AG04450 (cell line): Measurements from ENCODE around the gene ADAMTS16. TPM values are rescaled to one million over a fixed set of nuclear protein-coding genes. Genes with fewer than 3 reads are reported as not detected.

Experiments used
- CTCF ChIA-PET: fragments of 300-600, 350-600 bp; formaldehyde crosslinking; extraction: SDS; loops from one replicate; lab custom pipeline; 2022; ENCODE audit warnings: antibody characterized with exemption, inconsistent platforms; lab: Charles Lee
- POLR2A ChIA-PET: fragments of 350-600 bp; formaldehyde crosslinking; extraction: SDS; loops from one replicate; lab custom pipeline; 2021; ENCODE audit warnings: antibody characterized with exemption, inconsistent platforms; lab: Yijun Ruan, JAX
- DNase-seq: peaks from one replicate; pipeline ENCODE4 v3.0.0-alpha.2; 2011; ENCODE audit warnings: low read depth, low spot score
- H3K27ac ChIP-seq: one replicate; pipeline ENCODE4 v1.5.1; 2012; ENCODE audit warnings: low read depth, low read length, control low read depth
- H3K27me3 ChIP-seq: one replicate; pipeline ENCODE4 v1.6.0; 2012; ENCODE audit warnings: low read length; ENCODE audit not compliant: control insufficient read depth, insufficient read depth
- H3K4me3 ChIP-seq: 2 replicates; pipeline ENCODE4 v1.5.1; 2011; ENCODE audit warnings: mild to moderate bottlenecking, low read depth, low read length, control low read depth
- H3K9me3 ChIP-seq: 2 replicates; pipeline ENCODE4 v1.5.1; 2012; ENCODE audit warnings: low read length; ENCODE audit not compliant: control insufficient read depth, insufficient read depth
- polyA plus RNA-seq: library from polyadenylated mRNA; depleted of rRNA; stranded (reverse); fragments of >200 nt; gene quantifications from 2 replicates; pipeline ENCODE4 v1.2.3, GENCODE V29; 2011
- TF ChIP-seq, protein P1 (sequence below): IDR thresholded peaks from 2 replicates; pipeline ENCODE4 v1.5.1; 2011; ENCODE audit warnings: low read depth, low read length, control low read depth, inconsistent platforms

The ADAMTS16 gene
- polyA plus RNA-seq, 1 experiment, result 0.04 TPM

DNA sequence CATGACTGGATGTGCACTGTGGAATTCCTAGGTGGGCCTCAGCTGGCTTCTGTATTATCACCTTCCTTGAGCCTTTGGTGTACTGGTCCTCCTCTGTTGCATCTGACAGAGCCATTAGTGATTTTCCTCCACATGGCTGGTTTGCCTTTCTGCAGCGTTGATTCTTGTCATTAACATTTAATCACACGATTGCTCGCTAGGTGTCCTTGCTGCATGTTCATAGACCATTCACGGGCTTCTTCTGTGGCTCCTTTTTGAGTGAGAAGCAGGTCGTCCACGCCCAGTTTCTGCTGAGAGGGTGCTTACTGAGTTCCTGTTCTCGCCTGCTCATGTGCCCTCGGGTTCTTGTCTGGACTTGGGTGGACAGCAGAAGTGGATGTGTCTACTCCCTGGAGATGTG is 29.3 kb downstream of the ADAMTS16 start:
- TF ChIP-seq, protein P1, sequence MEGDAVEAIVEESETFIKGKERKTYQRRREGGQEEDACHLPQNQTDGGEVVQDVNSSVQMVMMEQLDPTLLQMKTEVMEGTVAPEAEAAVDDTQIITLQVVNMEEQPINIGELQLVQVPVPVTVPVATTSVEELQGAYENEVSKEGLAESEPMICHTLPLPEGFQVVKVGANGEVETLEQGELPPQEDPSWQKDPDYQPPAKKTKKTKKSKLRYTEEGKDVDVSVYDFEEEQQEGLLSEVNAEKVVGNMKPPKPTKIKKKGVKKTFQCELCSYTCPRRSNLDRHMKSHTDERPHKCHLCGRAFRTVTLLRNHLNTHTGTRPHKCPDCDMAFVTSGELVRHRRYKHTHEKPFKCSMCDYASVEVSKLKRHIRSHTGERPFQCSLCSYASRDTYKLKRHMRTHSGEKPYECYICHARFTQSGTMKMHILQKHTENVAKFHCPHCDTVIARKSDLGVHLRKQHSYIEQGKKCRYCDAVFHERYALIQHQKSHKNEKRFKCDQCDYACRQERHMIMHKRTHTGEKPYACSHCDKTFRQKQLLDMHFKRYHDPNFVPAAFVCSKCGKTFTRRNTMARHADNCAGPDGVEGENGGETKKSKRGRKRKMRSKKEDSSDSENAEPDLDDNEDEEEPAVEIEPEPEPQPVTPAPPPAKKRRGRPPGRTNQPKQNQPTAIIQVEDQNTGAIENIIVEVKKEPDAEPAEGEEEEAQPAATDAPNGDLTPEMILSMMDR, result no peak
- POLR2A ChIA-PET, result no interaction called here
- Histone ChIP-seq H3K27ac (no peak overlapping the region), H3K9me3 (peaks cover 4% of the 10 kb centered on the region; the same call in 1 of the 2 replicates), H3K27me3 (no peaks in the 10 kb centered on the region), H3K4me3 (no peak overlapping the region)
- CTCF ChIA-PET, result no interaction called here
- no peak for DNase-seq

DNA sequence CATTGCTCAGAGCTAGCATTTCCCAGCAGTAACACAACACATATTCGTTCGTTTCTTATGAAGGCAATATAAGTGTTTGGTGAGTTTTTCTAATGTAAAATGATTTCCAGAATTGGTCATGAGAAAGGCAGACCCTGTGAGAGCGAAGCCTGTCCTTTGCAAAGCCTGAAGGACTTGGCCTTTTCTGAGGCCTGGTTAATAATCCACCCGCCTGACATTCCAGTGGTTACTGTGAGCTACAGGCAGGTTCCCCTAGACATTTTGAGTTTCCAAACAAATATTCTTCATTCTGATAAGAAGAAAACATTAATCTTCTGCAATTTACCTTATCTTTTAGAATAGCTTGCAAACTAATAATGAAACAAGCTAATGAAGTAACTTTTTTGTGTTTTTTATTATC is 38.0 kb downstream of the ADAMTS16 start:
- ChIA-PET POLR2A (no interaction called here), CTCF (interaction anchor here (0.7 kb wide), 1 partner anchor 34 kb away, joined by 3 read pairs; no protein-coding TSS in a partner anchor)
- TF ChIP-seq, protein P1, result no peak
- no peak for DNase-seq
- Histone ChIP-seq H3K4me3 (no peak overlapping the region), H3K27me3 (no peaks in the 10 kb centered on the region), H3K27ac (no peak overlapping the region), H3K9me3 (peaks cover 20% of the 10 kb centered on the region)

DNA sequence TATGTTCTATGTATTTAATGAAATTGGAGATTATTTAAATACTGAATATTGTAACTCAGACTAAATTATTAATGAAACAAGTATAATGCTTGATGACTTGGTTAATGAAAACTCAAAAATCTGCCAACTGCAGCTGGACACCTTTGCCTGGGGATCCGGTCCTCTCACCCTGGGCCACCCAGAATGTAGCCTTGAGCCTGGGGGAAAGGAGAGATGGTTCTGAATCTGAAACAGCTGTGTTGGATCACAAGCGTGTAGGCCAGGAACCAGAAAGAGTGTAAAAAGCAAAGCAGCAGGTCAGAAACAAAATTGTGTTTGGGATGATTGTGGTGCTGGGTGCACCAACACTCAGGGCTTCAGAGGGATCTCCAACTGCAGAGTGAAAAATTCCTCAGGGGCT is 38.5 kb downstream of the ADAMTS16 start:
- DNase-seq, result no peak
- CTCF ChIA-PET, result interaction anchor here (0.7 kb wide), 1 partner anchor 34 kb away, joined by 3 read pairs; no protein-coding TSS in a partner anchor
- Histone ChIP-seq H3K27me3 (no peaks in the 10 kb centered on the region), H3K4me3 (no peak overlapping the region), H3K27ac (no peak overlapping the region), H3K9me3 (peaks cover 23% of the 10 kb centered on the region)
- TF ChIP-seq, protein P1, result no peak
- POLR2A ChIA-PET, result no interaction called here

DNA sequence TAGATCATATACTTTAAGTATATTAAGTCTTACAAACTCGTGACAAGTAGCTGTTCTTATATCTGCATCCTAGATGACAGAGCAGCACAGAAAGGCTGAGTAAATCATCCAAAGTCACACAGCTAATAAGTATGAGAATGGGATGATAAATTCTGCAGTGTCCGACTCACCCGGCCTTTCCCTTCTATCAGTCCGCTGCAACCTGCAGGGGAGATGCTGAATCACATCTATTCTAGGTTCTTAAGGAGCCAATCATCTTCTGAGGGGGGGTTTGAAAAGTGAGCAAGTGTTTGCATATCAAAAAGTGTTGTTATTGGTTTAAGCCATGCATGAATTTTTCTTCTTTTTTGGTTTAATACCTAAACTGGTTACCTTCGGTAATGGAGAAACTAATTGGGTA is 38.9 kb downstream of the ADAMTS16 start:
- H3K9me3 ChIP-seq, result peaks cover 26% of the 10 kb centered on the region
- H3K27ac ChIP-seq, result no peak overlapping the region
- TF ChIP-seq, protein P1, result no peak
- no peak overlapping the region for H3K4me3 ChIP-seq
- ChIA-PET CTCF (no interaction called here), POLR2A (no interaction called here)
- DNase-seq, result no peak
- H3K27me3 ChIP-seq, result no peaks in the 10 kb centered on the region

DNA sequence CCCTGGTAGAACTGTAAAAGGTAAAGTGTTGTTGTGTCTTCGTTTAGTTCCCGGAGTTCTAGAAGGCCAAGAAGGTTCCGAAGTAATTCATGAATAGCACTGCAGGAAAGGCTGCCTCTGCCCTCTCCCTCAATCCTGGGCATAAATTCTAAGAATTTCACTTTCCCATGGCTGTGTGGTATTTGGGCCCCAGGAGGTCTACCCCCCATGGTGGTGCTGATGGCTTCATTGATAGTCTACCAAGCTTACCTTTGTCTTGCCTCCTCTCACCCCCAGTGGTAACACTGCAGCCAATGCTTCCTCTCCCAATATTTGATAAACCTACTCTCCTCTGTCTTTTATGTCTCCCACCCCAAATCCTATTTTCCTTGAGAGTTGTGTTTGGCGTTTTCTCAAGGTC is 39.5 kb downstream of the ADAMTS16 start:
- no peak for DNase-seq
- Histone ChIP-seq H3K27me3 (no peaks in the 10 kb centered on the region), H3K27ac (no peak overlapping the region), H3K4me3 (no peak overlapping the region), H3K9me3 (peaks cover 31% of the 10 kb centered on the region)
- ChIA-PET CTCF (no interaction called here), POLR2A (no interaction called here)
- TF ChIP-seq, protein P1, result no peak
